ENCODE results near the gene RBFOX2.

Gene RBFOX2

GRCh38 chr22:35864545-35865165 is 164.0 kb downstream of the RBFOX2 start:
- DNase-seq (ENCODE audit: low spot score): no peak

GRCh38 chr22:35863432-35863831 is 165.2 kb downstream of the RBFOX2 start:
- DNase-seq (ENCODE audit: low spot score): no peak

GRCh38 chr22:35862697-35863096 is 165.9 kb downstream of the RBFOX2 start:
- DNase-seq (ENCODE audit: low spot score): no peak

GRCh38 chr22:35861451-35861850 is 167.2 kb downstream of the RBFOX2 start:
- no peak for DNase-seq (ENCODE audit: low spot score)

- DNase-seq (ENCODE audit: low spot score): no peak
These were observed 167.8 kb downstream of the RBFOX2 start for GRCh38 chr22:35860837-35861236.

GRCh38 chr22:35860087-35860733 is 168.4 kb downstream of the RBFOX2 start:
- DNase-seq (ENCODE audit: low spot score): no peak

GRCh38 chr22:35854334-35854733 is 174.3 kb downstream of the RBFOX2 start:
- DNase-seq (ENCODE audit: low spot score): no peak

GRCh38 chr22:35852076-35852475 is 176.5 kb downstream of the RBFOX2 start:
- no peak for DNase-seq (ENCODE audit: low spot score)

GRCh38 chr22:35850831-35851230 is 177.8 kb downstream of the RBFOX2 start:
- DNase-seq (ENCODE audit: low spot score): no peak

GRCh38 chr22:35846804-35847203 is 181.8 kb downstream of the RBFOX2 start:
- DNase-seq (ENCODE audit: low spot score): no peak

GRCh38 chr22:35844886-35845285 is 183.7 kb downstream of the RBFOX2 start:
- no peak for DNase-seq (ENCODE audit: low spot score)

GRCh38 chr22:35842954-35843353 is 185.7 kb downstream of the RBFOX2 start:
- peak; percentile 70 for DNase-seq (ENCODE audit: low spot score)

- no peak for DNase-seq (ENCODE audit: low spot score)
These were observed 186.1 kb downstream of the RBFOX2 start for GRCh38 chr22:35842519-35842913.

- DNase-seq (ENCODE audit: low spot score): no peak
These were observed 186.6 kb downstream of the RBFOX2 start for GRCh38 chr22:35841907-35842518.

GRCh38 chr22:35840302-35840739 is 188.3 kb downstream of the RBFOX2 start:
- DNase-seq (ENCODE audit: low spot score): peak; percentile 97

- DNase-seq (ENCODE audit: low spot score): peak; percentile 71
These were observed 188.8 kb downstream of the RBFOX2 start for GRCh38 chr22:35839841-35840301.

GRCh38 chr22:35838855-35839576 is 189.6 kb downstream of the RBFOX2 start:
- peak; percentile 95 for DNase-seq (ENCODE audit: low spot score)

GRCh38 chr22:35837101-35837727 is 191.4 kb downstream of the RBFOX2 start:
- DNase-seq (ENCODE audit: low spot score): no peak

GRCh38 chr22:35835998-35836691 is 192.5 kb downstream of the RBFOX2 start:
- peak; percentile 81 for DNase-seq (ENCODE audit: low spot score)

GRCh38 chr22:35835267-35835997 is 193.2 kb downstream of the RBFOX2 start:
- no peak for DNase-seq (ENCODE audit: low spot score)

- no peak for DNase-seq (ENCODE audit: low spot score)
These were observed 194.6 kb downstream of the RBFOX2 start for GRCh38 chr22:35834061-35834460.

Data from cerebellar cortex (tissue), 1 donor.